ENCODE results near the gene THAP5. TPM values are rescaled to one million over a fixed set of nuclear protein-coding genes. Genes with fewer than 3 reads are reported as not detected.

The THAP5 gene
- total RNA-seq, 1 experiment from 2014 or later: 28.5 TPM

- CTCF ChIA-PET: no interaction called here
- no peak for DNase-seq
- Histone ChIP-seq H3K36me3 (ENCODE audit: low read depth) (peaks cover 50% of the 10 kb centered on the region), H3K4me2 (no peak overlapping the region), H2AFZ (no peak overlapping the region), H4K20me1 (ENCODE audit: insufficient read depth) (peaks cover 19% of the 10 kb centered on the region), H3K27me3 (ENCODE audit: insufficient read depth, low read depth) (no peaks in the 10 kb centered on the region), H3K4me1 (replicated peaks; ENCODE audit: insufficient read depth) (peaks cover 9% of the 10 kb centered on the region), H3K27ac (no peak overlapping the region), H3K9me3 (ENCODE audit: insufficient read depth, low read depth) (no peaks in the 10 kb centered on the region; the same call in 1 of the 2 replicates), H3K79me2 (ENCODE audit: low read depth) (peaks cover 28% of the 10 kb centered on the region), H3K9me2 (ENCODE audit: insufficient read depth) (no peaks in the 10 kb centered on the region), H3F3A (ENCODE audit: insufficient read depth, low read depth) (peaks cover 9% of the 10 kb centered on the region; the same call in 1 of the 2 replicates), H3K4me3 (no peak overlapping the region)
- TF ChIP-seq EZH2 (IDR thresholded peaks at IDR 0.05; ENCODE audit: low read depth): no peak
- no peak for TF ChIP-seq CTCF (conservative IDR thresholded peaks at IDR 0.05)
- intact Hi-C loops (cut with micrococcal nuclease; ENCODE audit: unreplicated experiment): no loop called here
- no TSS peak for BruUV-seq (replicated peaks)
- POLR2A ChIA-PET (ENCODE audit: unreplicated experiment): interaction anchor here (0.6 kb wide), 1 partner anchor 720 kb away, joined by 5 read pairs; no protein-coding TSS in a partner anchor
Observed at GRCh38 chr7:108576116-108576515, 6.6 kb upstream of the THAP5 start.

GRCh38 chr7:108575156-108575555 is 5.7 kb upstream of the THAP5 start:
- intact Hi-C loops (cut with micrococcal nuclease; ENCODE audit: unreplicated experiment): no loop called here
- no peaks in the 10 kb centered on the region for H3K27me3 ChIP-seq (ENCODE audit: insufficient read depth, low read depth)
- H2AFZ ChIP-seq: no peak overlapping the region
- ChIA-PET CTCF (no interaction called here), POLR2A (ENCODE audit: unreplicated experiment) (interaction anchor here (0.6 kb wide), 1 partner anchor 721 kb away, joined by 5 read pairs; no protein-coding TSS in a partner anchor)
- peaks cover 50% of the 10 kb centered on the region for H3K36me3 ChIP-seq (ENCODE audit: low read depth)
- peaks cover 37% of the 10 kb centered on the region for H3K79me2 ChIP-seq (ENCODE audit: low read depth)
- no peak for TF ChIP-seq CTCF (conservative IDR thresholded peaks at IDR 0.05)
- no peak for TF ChIP-seq EZH2 (IDR thresholded peaks at IDR 0.05; ENCODE audit: low read depth)
- H3F3A ChIP-seq (ENCODE audit: insufficient read depth, low read depth): peaks cover 11% of the 10 kb centered on the region; the same call in 1 of the 2 replicates
- no peak overlapping the region for H3K4me3 ChIP-seq
- DNase-seq: no peak
- no peak overlapping the region for H3K27ac ChIP-seq
- no peaks in the 10 kb centered on the region; the same call in 1 of the 2 replicates for H3K9me3 ChIP-seq (ENCODE audit: insufficient read depth, low read depth)
- BruUV-seq (replicated peaks): no TSS peak
- H3K4me2 ChIP-seq: no peak overlapping the region
- H4K20me1 ChIP-seq (ENCODE audit: insufficient read depth): peaks cover 22% of the 10 kb centered on the region
- H3K4me1 ChIP-seq (replicated peaks; ENCODE audit: insufficient read depth): peaks cover 11% of the 10 kb centered on the region
- H3K9me2 ChIP-seq (ENCODE audit: insufficient read depth): no peaks in the 10 kb centered on the region

GRCh38 chr7:108572480-108572879 is 3.0 kb upstream of the THAP5 start:
- ChIA-PET CTCF (no interaction called here), POLR2A (ENCODE audit: unreplicated experiment) (no interaction called here)
- Histone ChIP-seq H4K20me1 (ENCODE audit: insufficient read depth) (peaks cover 22% of the 10 kb centered on the region), H3K4me3 (no peak overlapping the region), H3K4me2 (peak overlapping the region; percentile 33), H3K27ac (no peak overlapping the region), H3K9me3 (ENCODE audit: insufficient read depth, low read depth) (no peaks in the 10 kb centered on the region), H3K36me3 (ENCODE audit: low read depth) (peaks cover 39% of the 10 kb centered on the region), H2AFZ (no peak overlapping the region), H3K4me1 (replicated peaks; ENCODE audit: insufficient read depth) (peaks cover 21% of the 10 kb centered on the region), H3K9me2 (ENCODE audit: insufficient read depth) (no peaks in the 10 kb centered on the region), H3F3A (ENCODE audit: insufficient read depth, low read depth) (peaks cover 11% of the 10 kb centered on the region; the same call in 1 of the 2 replicates), H3K79me2 (ENCODE audit: low read depth) (peaks cover 59% of the 10 kb centered on the region), H3K27me3 (ENCODE audit: insufficient read depth, low read depth) (no peaks in the 10 kb centered on the region)
- no peak for TF ChIP-seq CTCF (conservative IDR thresholded peaks at IDR 0.05)
- no peak for TF ChIP-seq EZH2 (IDR thresholded peaks at IDR 0.05; ENCODE audit: low read depth)
- intact Hi-C loops (cut with micrococcal nuclease; ENCODE audit: unreplicated experiment): loop anchor here (5.0 kb wide), 1 partner anchor 40 kb away; no protein-coding TSS in a partner anchor
- DNase-seq: no peak
- no TSS peak for BruUV-seq (replicated peaks)
